Cortex of kidney (tissue), 1 donor: ENCODE data around the gene HSD11B2.

Experiments
- DNase-seq: peaks from one replicate; lab custom pipeline; 2025; lab: John Stamatoyannopoulos, UW

The HSD11B2 gene

DNA sequence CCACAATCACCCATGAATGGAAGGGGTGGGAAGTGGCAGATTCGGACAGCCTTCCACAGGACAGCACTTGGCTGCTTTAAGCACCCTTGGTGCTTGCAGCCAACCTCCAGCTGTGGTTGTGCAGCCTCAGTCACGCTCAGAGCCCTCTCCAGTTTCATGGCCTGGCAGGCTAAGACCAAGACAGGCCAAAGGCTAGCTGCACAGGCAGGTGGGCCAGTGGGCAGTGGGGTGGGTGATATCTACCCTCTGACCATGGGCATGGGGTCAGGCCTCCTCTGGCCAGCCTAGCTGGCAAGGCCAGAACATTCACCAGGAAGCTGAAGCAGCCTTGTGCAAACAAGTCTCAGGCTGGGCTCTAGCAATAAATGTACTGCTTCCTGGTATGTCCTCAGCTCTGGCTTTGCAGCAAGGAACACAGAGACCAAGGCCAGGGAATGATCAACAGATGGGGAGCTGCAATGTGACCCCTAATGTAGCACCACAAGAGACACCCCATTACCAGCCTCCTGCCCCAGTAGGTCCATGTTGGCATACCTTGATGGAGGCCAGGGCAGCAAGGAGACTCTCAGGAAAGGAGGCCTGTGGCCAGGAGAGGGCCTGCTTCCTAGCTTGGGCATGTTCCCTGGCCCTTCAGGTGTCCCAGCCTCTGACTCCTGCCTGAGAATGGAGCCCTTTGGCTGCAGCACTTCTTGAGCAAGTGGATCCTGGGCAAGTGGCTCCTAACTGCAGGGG lies 20.9 kb downstream of the HSD11B2 start:
- no peak for DNase-seq

DNA sequence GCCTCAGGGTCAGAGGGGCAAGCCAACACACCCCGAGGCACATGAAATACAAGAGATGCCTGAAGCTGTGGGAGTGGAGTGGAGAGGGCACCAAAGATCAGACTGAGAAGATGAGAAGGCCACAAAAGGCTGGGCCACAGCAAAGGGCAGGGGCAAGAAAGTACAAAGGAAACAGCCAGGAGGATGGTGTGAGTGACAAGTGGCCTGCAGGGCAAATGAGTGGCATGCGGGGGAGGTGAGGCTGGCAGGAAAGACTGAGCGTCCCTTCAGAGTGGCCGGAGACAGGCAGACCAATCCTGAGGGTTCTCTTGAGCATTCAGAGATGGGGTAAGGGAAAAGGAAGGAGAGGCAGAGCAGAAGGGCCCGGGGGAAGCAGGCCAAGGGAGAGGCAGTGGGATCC lies 23.2 kb downstream of the HSD11B2 start:
- no peak for DNase-seq

DNA sequence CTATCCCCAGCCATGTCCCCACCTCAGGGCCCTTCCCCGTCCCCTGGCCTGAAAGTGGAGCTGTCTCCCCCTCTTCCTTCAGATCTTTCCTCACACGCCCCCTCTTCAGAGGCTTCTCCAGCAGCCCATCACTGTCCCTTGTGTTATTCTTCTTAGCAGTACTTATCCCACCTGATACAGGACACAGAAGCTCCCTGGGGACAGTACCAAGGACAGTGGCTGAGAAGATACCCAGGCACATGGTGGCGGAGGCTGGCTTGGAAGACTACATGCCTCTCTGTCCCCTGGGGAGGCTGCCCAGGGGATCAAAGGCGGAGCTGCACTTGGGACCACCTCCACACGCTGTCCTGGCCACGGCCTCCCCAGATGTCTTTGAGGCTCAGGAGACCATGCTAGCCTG lies 23.9 kb downstream of the HSD11B2 start:
- no peak for DNase-seq

DNA sequence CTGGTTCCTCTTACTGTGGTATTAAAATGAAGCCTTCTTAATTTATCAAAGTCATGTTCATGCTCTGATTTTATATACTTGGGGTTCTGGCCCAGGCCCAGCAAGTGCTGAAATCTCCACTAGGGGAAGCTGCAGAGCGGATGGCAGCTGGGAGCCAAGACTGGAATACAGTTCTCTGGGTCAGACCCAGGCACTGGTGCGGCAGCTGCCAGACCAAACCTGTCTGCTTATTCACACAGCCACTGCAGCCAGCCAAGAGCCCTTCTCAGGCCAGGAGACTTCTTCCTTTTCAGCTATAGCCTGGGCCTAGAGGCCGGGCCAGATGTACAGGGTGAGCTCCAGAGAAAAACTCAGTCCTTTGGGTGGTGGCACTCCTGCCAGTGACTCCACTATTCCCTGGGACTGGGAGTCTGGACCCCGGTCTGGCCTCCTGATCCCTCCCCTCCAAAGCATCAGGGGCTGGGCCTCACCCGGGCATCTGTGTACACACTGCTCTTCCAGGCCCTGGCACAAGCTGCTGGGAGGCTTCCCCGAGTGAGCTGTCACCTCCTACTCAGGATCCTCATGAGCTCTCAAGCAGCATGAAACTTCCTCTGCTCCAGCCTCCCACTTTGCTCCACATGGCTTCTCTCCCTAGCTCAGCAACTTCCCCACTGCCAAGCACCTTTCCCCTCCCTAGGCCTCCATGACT lies 25.6 kb downstream of the HSD11B2 start:
- DNase-seq = no peak

DNA sequence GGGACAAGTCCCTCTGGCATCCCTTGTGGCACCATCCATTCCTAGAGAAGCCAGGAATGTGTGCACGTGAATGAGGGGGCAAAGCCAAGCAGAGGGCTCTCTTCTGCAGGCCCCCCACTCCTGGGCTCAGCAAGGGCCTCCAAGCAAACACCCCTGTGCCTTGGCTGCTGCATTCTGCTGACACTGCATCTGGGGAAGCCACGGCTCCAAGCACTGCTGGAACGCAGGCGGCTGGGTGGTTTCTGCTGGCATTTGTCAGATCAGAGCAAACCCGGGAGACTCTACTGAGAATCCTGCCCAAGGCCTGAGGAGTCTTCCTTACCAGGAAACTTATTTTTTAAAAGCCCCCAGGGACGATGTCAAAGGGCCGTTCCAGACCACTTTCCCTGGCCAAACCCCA lies 26.7 kb downstream of the HSD11B2 start:
- no peak for DNase-seq

DNA sequence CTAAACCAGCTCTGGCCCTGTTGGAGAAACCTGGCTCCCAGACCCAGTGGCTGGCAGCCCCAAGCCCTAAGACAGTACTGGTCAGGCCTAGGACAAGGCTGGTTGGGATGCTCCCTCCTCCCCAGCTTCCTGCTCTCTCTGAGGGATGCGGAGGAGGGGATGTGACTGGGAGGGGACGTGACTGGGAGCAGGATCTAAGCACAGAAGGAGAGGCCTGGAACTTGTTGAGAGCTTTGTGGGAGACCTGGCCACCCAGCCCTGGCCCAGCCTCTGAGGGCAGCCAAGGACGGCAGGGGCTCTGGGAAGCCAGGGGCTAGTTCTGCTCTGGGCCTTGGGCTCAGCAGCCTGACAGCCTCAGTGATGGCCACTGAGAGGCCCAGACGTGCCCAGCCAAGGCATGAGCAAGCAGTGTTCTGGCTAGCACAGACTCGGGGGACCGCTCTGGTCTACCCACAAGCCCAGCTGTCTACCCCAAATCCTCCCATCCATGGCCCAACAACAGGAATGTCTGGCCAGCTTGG lies 27.3 kb downstream of the HSD11B2 start:
- no peak for DNase-seq

DNA sequence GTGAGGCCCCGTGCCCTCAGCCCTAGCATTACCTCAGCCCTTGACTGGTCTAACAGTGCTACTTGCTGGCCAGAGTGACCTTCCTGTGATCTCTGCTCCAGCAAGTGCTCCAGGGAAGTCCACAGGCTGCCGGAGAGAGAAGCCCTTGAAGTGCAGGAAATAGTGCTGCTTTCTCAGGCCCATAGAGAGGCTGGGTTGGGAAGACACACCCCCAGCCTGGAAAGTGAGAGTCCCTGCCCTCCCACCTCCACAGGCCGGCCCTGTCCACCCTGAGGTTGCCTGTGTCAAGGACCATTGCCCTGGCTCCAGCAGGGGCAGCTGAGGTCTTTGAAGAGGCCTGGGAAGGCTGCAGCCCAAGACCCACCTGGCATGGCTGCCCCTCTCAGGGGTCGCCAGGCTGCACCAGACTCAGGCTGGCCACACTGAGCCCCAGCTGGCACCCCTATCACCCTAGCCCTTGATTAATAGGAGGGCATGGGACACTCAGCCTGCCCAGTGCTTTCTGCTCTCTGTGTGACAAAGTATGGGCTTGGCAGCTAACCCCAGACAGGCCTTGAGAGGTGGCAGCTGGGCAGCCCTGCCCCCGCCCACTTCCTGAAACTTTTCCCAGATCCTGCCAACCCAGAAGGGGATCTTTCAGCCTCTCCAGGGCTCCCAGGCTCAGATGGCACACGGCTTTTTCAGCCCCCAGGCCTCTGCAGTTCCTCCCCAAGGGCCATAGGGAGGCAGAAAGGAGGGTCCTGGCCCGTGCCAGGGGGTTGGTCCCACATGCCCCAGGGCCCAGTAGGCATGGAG lies 28.3 kb downstream of the HSD11B2 start:
- no peak for DNase-seq

DNA sequence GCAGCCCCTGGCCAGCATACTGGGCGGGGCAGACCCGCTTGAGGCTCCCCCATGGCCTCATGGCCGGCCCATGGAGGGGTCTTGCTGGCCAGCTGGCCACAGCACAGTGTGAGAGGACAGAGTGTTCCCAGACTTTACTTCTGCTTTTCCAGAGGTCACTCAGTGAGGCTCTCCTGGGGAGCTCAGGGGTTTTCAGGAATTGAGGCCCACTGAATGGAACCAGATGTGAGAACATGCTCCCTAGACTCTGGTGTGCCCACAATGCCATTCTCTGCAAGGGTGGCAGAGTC lies 28.9 kb downstream of the HSD11B2 start:
- no peak for DNase-seq

DNA sequence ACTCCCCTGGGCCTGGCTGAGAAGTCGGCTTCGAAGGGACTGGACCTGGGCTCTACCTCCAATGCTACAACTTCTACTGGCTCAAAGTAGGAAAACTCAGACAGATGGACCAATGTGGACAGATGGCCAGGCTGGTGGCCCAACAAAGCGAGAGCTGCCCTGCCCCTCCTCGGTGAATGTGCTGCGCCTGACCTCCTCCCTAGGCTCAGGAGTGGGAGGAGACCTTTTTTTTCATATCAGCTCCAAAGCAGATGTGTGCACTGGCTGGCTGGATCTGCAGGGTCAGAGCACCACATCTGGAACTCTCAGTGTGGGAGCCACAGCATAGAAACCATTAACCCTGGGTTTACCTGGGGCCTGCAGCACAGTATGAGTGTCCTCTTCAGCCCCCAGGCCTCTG lies 29.2 kb downstream of the HSD11B2 start:
- no peak for DNase-seq

DNA sequence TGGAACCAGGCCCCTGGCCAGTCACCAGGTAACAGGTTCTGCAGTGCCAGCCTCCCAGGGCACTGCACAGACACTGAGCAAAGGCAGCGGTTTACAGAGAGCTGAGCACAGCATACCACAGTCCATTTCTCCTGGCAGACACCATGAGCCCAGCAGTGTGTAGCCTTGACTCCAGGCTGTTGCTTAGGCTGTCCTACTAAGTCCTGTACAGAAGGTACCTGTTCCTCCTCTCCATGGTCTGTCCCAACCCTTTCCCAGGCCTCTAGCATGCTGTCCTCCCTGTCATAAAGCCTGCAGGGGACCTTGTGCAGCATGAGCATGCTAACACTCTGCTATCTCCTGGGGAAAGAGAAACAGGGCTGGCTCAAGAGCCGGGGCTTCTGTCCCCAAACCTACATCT lies 30.0 kb downstream of the HSD11B2 start:
- DNase-seq = no peak

DNA sequence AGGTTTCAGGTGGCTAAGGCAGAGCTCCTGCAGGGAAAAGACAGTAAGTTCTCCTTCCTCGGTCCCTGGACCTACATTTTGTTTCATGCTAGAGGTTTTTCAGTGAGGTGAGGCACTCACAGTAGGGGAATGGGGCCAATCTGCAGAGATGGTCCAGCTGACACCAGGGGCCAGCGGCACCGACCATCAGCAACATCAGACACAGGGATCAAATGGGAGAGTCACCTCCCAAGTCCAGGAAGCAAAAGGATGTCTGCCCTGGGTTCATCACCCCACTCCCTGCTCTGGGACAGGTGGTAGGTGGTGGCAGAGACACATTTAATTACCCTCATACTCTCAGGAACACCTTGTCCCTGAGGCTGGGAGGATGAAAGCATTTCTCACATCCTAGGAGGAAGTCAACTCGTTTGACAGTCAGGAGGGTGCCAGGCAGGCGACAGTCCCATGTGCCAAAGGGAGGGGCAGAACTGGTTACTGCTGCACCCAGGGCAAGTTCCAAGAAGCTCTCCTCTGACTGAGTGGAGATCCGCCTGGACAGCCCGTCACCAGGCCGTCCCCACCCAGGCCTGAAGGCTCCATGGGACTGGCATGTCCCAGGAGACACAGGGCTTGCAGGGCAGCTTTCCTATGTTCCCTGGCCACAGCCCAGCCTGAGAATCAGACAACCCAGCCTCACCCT lies 30.8 kb downstream of the HSD11B2 start:
- DNase-seq = no peak

DNA sequence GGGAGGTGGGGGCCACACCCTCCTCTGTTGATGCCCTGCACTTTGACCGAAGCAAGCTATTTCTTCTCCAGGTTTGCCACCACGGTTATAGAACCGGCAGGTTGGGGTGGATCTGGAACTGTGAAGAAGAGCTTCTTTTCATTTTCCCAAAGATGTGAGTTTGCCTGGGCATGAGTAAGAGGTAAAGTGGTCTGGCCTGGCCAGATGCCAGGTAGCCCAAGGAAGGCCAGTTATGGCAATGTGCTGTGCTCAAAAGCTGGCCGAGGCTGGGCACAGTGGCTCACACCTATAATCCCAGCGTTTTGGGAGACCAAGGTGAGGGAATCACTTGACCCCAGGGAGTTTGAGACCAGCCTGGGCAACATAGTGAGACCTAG lies 31.3 kb downstream of the HSD11B2 start:
- DNase-seq = no peak

DNA sequence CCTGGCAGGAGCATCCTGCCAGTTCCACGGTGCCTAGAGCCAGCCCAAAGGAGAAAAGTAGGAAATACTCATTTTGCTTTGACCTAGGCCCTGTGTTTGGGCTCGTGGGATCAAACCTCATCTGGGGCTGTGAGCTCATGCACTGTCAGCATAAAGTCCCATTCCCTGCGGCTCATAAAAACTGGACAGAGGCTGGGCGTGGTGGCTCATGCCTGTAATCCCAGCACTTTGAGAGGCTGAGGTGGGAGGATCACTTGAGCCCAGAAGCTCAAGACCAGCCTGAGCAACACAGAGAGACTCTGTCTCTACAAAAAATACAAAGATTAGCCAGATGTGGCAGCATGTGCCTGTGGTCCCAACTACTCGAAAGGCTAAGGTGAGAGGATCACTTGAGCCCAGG lies 32.1 kb downstream of the HSD11B2 start:
- DNase-seq = no peak

DNA sequence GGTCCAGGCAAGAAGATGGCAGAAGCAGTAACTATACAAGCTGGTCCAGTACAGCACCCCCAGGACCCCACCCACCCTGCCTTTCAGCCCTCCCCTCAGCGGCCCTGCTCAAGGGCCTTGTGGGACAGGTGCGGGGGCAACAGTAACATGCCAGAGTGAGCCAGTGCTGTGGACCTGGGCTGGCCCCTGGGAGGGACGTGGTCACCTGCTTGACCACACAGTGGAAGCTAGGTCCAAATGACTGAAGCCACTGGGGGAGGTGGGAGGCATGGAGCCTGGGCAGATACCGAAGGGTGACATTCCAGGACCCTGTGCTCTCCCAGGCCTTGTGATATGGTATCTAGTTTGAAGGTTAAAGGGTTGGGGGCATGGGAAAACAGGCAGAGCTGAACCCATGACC lies 32.8 kb downstream of the HSD11B2 start:
- no peak for DNase-seq

DNA sequence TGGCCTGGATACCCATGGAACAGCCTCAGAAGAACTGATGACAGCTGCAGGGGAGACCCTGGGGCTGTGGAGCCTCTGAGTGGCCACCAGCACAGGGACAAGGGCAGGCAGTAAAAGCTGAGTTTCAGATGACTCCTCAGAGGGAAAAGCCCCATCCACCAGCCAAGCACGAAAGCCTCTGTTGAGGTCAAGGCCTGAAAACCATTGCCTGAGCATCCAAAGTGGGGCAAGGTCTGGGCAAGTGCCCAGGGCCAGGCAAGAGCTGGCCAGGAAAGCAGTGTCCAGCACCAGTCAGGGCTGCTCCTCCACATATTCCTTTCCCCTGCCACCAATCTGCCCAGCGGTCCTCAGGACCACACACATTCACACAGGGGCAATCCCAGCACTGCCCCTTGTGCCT lies 33.6 kb downstream of the HSD11B2 start:
- no peak for DNase-seq

DNA sequence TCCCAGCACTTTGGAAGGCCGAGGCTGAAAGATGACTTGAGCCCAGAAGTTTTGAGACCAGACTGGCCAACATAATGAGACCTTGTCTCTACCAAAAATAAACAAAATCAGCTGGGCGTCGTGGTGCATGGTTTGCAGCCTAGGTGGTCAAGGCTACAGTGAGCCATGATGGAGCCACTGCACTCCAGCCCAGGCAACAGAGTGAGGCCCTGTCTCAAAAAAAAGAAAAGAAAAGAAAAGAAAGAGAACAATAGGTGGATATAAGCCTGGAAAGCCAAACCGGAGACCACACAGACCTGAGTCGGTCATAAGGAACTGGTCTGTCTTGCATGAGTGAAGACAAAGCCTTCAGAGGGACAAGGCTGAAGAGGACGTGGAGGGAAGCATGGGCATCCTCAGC lies 35.7 kb downstream of the HSD11B2 start:
- no peak for DNase-seq

DNA sequence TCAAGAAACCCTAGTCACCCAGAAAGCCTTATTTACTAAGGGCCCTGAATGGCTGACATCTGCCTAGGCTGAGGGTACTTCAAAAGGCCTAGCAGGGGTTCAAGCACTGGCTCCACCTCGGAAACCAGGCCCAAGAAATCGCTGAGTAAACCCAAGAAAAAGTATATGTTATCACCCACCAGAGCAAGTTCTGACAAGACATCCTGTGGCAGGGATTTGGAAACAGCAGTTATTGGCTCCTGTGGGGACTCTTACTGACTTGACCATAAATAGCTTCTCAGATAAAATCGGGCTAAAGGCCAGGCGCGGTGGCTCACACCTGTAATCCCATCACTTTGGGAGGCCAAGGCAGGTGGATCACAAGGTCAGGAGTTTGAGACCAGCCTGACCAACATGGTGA lies 37.8 kb downstream of the HSD11B2 start:
- DNase-seq = no peak

DNA sequence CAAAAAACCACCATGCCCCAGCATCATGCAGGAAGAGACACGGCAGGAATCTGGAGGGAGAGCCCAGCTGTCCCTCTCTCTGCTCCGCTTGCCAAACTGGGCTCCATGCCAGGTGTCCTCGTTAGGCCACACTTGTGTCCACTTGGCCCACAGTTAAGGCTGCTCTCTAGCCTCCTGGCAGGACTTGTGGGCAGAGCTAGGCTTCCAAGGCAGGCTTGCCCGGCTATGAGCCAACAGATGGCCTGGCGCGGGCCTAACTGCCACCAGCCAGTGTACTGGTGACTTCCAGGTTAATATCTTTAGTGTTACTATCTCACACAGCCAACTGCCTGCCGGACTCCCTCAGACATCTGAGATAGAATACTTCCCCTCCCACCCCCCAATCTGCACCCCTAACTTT lies 39.4 kb downstream of the HSD11B2 start:
- DNase-seq = no peak

DNA sequence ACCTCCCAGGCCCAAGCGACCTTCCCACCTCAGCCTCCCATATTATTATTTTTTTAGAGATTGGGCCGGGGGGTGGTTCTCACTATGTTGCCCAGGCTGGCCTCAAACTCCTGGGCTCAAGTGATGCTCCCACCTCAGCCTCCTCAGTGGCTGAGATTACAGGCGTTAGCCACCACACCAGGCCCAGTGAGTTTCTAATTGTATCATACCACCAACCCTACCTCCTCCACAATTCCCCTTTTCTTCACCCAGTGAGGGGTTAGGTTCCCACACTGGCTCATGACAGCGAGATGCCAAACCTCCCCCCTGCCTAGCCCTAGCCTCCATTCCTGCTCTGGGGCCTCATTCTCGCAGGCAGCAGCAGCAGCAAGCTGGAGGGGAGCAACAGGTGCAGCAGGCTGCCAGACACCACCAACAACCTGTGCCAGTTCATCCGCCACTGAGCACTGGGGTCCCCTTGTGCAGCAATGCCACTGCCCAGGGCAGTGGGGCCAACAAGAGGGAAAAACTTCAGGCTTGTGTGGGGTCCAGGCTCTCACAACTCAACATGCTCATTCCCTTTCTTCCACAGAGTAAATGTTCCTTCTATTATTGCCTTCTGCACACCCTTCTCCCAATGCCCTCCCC lies 41.0 kb downstream of the HSD11B2 start:
- DNase-seq = no peak

DNA sequence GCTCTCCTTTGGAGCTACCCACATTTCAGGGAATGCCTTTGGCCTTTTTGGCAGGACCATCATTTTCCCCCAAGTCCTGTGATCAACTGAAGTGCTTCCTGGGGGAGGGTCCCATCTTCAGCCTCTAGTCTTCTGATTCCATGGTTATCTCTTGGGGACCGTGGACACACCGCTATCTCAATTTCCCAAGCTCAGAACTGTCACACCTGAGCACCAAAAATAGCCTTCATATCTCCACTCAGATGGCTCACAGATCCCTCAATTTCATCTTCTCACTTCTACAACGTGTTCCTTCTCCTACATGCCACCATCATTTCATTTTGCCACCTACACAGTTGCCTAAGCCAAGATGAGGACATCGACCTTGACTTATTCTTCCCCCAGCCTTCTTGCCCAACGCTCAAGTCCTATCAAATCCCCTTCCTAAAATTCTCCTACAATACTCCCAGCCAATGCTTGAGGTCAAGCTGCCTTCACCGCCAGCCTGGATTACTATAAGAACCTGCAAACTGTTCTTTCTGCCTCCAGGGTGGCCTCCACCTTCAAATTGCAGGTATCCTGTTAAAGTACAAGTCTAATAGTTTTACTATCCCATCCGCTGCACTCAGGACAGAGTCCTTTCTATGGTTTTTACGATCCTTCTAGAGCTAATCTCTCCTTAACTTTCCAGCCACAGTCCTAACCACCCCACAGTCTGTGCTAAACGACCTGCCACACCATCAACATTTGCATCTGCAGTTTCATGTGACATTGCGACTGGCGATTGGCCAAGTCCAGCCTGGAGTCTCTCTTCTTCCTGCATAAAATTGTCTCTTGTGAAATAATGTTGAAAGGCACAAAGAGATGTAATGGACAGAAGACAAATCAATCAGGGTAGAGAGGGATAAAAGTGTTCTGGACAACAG lies 43.9 kb downstream of the HSD11B2 start:
- DNase-seq = no peak

DNA sequence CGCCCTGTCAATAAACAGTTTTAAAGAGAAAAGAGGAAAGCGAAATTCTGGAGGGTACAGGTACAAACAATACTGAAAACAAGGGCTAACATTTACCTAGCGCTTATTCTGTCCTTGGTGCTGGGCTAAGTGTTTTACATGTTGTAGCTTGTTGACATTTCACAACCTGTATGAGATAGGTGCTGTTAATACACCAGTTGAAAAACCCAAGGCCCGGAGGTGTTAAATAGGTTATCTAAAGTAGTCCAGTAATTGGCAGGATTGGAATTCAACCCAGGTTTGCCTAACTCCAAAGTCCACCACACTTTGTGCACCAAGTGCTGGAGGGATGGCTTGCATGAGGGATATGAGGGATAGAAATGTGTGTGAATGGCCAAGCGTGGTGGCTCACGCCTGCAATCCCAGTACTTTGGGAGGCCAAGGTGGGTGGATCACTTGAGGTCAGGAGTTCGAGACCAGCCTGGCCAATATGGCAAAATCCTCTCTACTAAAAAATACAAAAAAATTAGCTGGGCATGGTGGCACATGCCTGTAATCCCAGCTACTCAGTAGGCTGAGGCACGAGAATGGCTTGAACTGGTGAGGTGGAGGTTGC lies 47.1 kb downstream of the HSD11B2 start:
- no peak for DNase-seq
